ACC112 (cell line): ENCODE data around the gene TAF12.
"Not testable (repeated sequence)": the region's sequence is repeated elsewhere in the genome, so short reads cannot be mapped to it uniquely, and the experiment has no call there.

Experiments used
- H2AFZ ChIP-seq: fragments of 200-600 bp; sonication (generic); one replicate; pipeline ENCODE4 v1.6.0; 2017; ENCODE audit warnings: antibody characterized with exemption, low read length; ENCODE audit not compliant: unreplicated experiment
- H3K27ac ChIP-seq: fragments of 200-600 bp; sonication (generic); 2 replicates; pipeline ENCODE4 v1.5.1; 2014; ENCODE audit warnings: low read depth, mild to moderate bottlenecking, antibody characterized with exemption, low read length, moderate library complexity
- H3K27me3 ChIP-seq: fragments of 200-600 bp; sonication (generic); 2 replicates; pipeline ENCODE4 v1.6.1; 2014; ENCODE audit warnings: mild to moderate bottlenecking, antibody characterized with exemption, low read length, moderate library complexity, mixed read lengths; ENCODE audit not compliant: insufficient read depth
- H3K36me3 ChIP-seq: fragments of 200-600 bp; sonication (generic); 2 replicates; pipeline ENCODE4 v1.6.1; 2016; ENCODE audit warnings: mild to moderate bottlenecking, antibody characterized with exemption, low read length, moderate library complexity, mixed read lengths; ENCODE audit not compliant: insufficient read depth
- H3K4me1 ChIP-seq: fragments of 200-600 bp; sonication (generic); one replicate; pipeline ENCODE4 v1.6.1; 2016; ENCODE audit warnings: low read length, mixed read lengths; ENCODE audit not compliant: insufficient read depth, unreplicated experiment, control insufficient read depth
- H3K4me3 ChIP-seq: fragments of 200-600 bp; sonication (generic); 2 replicates; pipeline ENCODE4 v1.5.1; 2014; ENCODE audit warnings: mild to moderate bottlenecking, low read depth, low read length
- H3K79me2 ChIP-seq: fragments of 200-600 bp; sonication (generic); one replicate; pipeline ENCODE4 v1.6.0; 2016; ENCODE audit warnings: low read length; ENCODE audit not compliant: control insufficient read depth, unreplicated experiment, insufficient read depth

The TAF12 gene, protein sequence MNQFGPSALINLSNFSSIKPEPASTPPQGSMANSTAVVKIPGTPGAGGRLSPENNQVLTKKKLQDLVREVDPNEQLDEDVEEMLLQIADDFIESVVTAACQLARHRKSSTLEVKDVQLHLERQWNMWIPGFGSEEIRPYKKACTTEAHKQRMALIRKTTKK

DNA sequence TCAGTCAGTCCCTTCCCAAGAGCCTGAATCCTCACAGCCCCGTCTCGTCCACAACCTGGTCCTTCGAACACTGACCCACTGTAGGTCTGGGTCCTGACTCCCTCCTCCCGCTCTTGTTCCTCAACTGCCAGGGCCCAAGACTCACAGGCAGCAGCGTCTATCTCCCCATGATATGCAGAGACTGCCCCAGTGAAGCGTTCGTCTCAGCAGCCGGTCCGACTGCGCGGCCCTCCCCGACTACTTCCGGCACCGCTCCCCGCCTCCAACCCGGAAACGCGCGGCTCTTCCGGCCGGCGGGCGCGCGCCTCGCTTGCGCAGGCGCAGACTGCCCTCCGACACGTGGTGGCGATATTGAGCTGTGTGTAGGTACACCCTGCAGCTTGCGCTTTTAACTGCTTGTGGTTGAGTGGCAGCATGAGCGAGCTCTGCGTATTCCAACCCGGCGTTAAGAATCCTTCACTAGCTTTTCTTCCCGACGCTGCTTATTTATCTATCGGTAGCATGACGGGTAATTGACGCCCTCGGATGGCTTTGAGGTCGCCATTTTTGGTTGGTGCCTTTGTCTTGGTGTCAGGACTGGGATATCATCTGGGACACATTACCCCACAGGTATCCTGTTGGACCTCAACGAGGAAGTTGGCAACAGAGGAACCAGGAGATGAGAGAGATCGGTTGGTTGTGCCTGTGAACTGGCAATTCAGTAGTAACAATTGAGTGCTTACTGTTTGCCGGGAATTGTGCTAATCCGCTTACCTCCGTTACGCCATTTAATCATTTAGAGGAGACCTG lies at the start of gene TAF12:
TAF12 (minus strand) TSS at position 221 of the 789 bp plus-strand sequence. CDS start 20,986 bp downstream, outside the sequence.
- Histone ChIP-seq H2AFZ (peak within 1 kb of the TSS; percentile 95), H3K79me2 (peaks cover 40% of the 10 kb centered on the region), H3K4me3 (peak within 1 kb of the TSS; percentile 87), H3K4me1 (peaks cover 4% of the 10 kb centered on the region), H3K36me3 (no peaks in the 10 kb centered on the region), H3K27me3 (no peaks in the 10 kb centered on the region), H3K27ac (peak within 1 kb of the TSS; percentile 81)

DNA sequence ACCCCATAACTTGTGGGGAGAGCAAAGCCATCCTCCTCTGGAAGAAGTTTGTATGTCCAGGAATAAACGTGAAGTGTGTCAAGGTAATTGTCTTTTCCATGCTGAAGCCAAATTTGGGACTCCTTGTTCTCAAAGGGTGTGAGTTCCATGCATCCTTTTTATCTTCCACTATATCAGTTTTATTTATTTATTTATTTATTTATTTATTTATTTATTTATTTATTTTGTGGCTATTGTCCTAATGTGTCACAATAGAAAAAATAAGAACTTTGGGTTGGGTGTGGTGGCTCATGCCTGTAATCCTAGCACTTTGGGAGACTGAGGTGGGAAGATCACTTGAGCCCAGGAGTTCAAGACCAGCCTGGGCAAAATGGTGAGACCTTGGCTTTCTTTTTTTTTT lies 48.8 kb upstream of the TAF12 start:
- not testable (repeated sequence) for H3K27me3 ChIP-seq, H3K79me2 ChIP-seq, H2AFZ ChIP-seq, H3K4me3 ChIP-seq, H3K4me1 ChIP-seq, H3K36me3 ChIP-seq, H3K27ac ChIP-seq

DNA sequence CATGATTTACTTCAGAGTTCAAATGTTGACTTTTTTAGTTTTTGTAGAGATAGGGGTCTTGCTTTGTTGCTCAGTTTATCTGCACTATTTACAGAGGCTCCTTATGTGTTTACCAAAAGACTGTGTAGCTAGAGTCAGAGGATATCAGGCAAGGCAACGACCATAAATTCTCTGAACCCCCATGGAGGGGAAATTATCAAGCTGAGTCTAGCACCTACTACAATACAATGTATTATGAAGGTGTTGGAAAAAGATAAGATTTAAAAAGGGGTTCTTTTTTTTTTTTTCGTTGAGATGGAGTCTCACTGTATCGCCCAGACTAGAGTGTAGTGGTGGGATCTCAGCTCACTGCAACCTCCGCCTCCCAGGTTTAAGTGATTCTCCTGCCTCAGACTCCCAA lies 42.1 kb upstream of the TAF12 start:
- H3K27me3 ChIP-seq, result no peaks in the 10 kb centered on the region
- H3K36me3 ChIP-seq, result 0 out of 2 replicates have a peak, but pooled peaks cover 4% of the 10 kb centered on the region
- H3K4me3 ChIP-seq, result no peak overlapping the region
- H3K27ac ChIP-seq, result no peak overlapping the region
- H2AFZ ChIP-seq, result no peak overlapping the region
- no peaks in the 10 kb centered on the region for H3K4me1 ChIP-seq
- no peaks in the 10 kb centered on the region for H3K79me2 ChIP-seq

DNA sequence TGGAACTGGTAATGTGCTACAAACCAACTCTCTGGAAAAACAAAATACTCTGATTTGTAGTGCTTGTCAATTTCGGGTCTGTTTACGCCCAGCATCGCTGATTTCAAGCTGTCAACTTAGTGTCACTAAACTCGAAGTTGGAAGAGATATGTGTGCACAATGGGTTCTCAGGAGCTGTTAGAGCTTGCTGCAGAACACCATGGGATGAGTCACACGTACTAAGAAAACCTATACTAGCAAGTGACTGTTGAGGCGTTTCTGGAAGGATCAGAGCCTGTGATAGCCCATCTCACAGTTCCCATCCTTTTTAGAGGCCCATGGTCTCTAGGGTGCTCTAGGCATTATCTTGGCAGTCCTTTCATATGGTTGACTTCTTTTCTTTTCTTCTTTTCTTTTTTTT lies 40.0 kb upstream of the TAF12 start:
- Histone ChIP-seq H3K27me3 (no peaks in the 10 kb centered on the region), H3K4me3 (no peak overlapping the region), H3K27ac (no peak overlapping the region), H3K36me3 (0 out of 2 replicates have a peak, but pooled peaks cover 4% of the 10 kb centered on the region), H3K79me2 (no peaks in the 10 kb centered on the region), H3K4me1 (no peaks in the 10 kb centered on the region), H2AFZ (no peak overlapping the region)

DNA sequence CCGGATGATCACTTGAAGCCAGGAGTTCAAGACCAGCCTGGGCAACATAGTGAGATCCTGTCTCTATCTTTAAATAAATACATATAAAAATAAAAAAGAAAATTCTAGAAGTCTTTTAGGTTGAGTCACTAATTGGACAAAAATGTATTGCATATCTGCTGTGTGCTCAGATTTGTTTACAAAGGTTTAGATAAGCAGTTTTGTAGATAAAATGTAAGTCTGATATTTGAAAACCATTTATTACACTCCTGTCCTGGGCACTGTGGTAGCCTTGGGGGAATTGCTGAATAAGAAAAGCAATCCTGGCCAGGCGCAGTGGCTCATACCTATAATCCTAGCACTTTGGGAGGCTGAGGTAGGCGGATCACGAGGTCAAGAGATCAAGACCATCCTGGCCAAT lies 37.3 kb upstream of the TAF12 start:
- Histone ChIP-seq H3K4me3 (no peak overlapping the region), H3K36me3 (0 out of 2 replicates have a peak, but pooled peaks cover 4% of the 10 kb centered on the region), H3K27me3 (no peaks in the 10 kb centered on the region), H3K4me1 (no peaks in the 10 kb centered on the region), H2AFZ (no peak overlapping the region), H3K27ac (no peak overlapping the region), H3K79me2 (no peaks in the 10 kb centered on the region)

DNA sequence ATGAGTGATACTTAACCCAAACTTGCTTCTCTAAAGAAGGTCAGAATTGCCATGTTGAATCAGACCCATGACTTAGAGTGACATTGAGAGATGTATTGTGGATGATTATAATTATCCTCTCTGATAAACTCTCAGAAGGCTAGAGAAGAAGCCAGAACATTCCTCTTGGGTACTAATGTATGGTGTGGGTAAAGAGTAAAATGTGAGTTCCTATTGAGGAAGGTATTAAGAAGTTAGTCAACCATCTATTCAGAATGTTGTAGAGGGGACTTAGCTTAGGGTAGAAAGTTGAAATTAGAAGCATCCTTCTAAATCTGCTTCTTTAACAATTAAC lies 33.0 kb upstream of the TAF12 start:
- Histone ChIP-seq H3K27ac (no peak overlapping the region), H3K79me2 (peaks cover 5% of the 10 kb centered on the region), H3K27me3 (no peaks in the 10 kb centered on the region), H2AFZ (no peak overlapping the region), H3K36me3 (no peaks in the 10 kb centered on the region), H3K4me1 (no peaks in the 10 kb centered on the region), H3K4me3 (no peak overlapping the region)

DNA sequence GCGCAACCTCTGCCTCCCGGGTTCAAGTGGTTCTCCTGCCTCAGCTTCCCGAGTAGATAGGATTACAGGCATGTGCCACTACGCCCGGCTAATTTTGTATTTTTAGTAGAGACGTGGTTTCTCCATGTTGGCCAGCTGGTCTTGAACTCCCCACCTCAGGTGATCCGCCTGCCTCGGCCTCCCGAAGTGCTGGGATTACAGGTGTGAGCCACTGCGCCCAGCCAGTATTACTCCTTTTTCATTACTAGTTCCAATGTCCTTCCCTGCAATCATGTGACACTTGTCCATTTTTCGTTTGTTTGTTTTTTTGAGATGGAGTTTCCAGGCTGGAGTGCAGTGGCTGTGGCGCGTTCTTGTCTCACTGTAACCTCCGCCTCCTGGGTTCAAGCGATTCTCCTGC lies 30.1 kb upstream of the TAF12 start:
- peaks cover 14% of the 10 kb centered on the region for H3K79me2 ChIP-seq
- H3K27ac ChIP-seq, H3K36me3 ChIP-seq, H2AFZ ChIP-seq, H3K27me3 ChIP-seq, H3K4me3 ChIP-seq, H3K4me1 ChIP-seq: not testable (repeated sequence)

DNA sequence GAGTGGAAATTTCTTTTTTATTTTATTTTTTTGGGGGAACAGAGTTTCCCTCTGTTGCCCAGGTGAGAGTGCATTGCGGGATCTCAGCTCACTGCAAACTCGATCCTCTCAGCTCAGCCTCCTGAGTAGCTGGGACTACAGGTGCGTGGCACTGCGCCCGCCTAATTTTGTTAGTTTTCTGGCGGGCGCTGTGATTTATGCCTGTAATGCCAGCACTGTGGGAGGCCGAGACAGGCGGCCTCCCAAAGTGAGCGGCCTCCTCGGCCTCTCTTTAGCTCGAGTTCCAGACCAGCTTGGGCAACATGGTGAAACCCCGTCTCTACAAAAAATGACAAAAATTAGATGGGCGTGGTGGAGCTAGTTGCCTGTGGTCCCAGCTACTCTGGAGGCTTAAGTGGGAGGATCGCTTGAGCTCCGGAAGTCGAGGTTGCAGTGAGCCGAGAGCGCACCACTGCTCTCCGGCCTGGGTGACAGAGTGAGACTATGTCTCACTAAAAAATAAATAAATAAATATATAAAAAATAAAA lies 28.4 kb upstream of the TAF12 start:
- Histone ChIP-seq H3K36me3 (no peaks in the 10 kb centered on the region), H3K27ac (no peak overlapping the region), H3K4me1 (peaks cover 5% of the 10 kb centered on the region), H3K79me2 (peaks cover 14% of the 10 kb centered on the region), H3K27me3 (no peaks in the 10 kb centered on the region), H3K4me3 (no peak overlapping the region), H2AFZ (no peak overlapping the region)

DNA sequence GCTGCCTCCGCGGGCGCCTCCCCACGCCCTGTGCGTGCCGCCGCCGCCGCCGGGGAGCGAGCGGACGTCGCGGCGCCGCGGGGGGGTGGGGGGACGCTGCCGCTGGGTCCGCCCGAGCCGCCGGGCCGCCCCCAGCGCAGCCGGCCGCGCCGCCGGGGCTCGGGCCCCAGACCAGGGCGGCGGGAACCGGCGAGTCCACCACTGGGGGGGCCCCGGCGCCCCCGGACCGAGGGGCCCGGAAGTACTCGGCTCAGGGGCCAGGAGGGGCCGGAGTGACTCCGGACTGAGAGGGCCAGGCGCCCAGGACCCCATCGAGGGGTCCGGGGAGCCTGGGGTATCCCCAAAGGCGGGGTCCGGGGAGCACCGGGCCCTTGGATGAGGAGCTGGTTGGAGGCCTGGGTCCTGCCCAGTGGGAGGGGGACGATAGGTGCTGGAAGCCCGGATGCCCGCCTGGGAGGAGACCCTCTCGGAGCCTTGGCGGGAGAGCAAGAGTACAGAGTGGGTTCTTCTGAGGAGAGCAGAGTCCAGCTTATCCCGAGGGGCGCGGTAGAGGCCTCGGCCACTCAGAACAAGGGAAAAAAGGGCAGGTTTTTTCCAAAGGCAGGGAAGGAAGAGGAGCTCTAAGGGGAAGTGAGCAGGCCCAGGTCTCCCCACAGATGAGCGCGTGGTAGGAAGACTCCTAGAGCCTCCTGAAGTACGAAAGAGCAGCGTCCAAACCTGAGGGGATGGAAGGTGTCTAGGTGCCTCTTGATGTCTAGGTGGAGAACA lies 26.3 kb upstream of the TAF12 start:
- H3K4me1 ChIP-seq, result peaks cover 5% of the 10 kb centered on the region
- H3K36me3 ChIP-seq, result no peaks in the 10 kb centered on the region
- H3K79me2 ChIP-seq, result peaks cover 14% of the 10 kb centered on the region
- peak overlapping the region; percentile 86 for H3K4me3 ChIP-seq
- peak overlapping the region; percentile 27 for H2AFZ ChIP-seq
- peak overlapping the region; percentile 90 for H3K27ac ChIP-seq
- H3K27me3 ChIP-seq, result no peaks in the 10 kb centered on the region

DNA sequence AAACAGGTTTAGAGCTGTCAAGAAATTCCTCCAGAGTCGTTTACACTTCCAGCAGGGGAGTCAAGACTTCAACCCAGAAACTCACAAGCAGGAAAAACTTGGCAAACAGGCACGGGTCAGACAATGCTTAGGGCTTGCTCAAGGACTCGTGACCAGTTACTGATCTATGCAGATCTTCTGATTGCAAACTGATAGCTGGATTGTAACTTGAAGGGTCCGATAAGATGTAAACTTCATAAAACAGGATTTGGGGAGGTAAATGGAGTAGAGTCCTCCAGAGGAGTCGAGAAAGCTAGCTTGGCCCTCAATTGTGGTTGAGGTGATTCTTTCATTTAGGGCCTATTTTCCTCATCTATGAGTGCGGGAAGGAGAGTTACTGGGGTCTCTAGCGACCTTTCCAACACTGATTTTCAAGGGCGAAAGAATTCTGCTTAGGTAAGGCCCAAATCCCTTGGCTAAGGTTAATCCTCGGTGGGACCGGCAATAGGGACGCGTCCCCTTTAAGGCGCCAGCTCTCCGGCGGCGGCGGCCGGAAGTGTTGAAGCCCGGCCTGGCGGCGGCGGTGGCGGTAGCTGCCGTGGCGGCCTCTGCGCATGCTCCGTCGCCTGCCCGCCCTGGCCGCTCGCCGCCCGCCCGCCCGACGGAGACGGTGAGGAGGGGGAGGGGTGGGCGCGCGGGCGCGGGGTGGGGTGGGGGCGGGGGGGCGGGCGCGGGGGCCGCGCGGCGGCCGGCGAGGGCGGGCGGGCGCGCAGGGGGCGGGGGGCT lies 25.5 kb upstream of the TAF12 start, which contains the start of gene GMEB1:
GMEB1 (plus strand) TSS at position 594 of the 765 bp plus-strand sequence. CDS start 14,829 bp downstream, outside the sequence.
- H3K4me3 ChIP-seq, result peak within 1 kb of the TSS; percentile 86
- peaks cover 5% of the 10 kb centered on the region for H3K4me1 ChIP-seq
- peak within 1 kb of the TSS; percentile 96 for H2AFZ ChIP-seq
- H3K36me3 ChIP-seq, result no peaks in the 10 kb centered on the region
- H3K79me2 ChIP-seq, result peaks cover 11% of the 10 kb centered on the region
- peak within 1 kb of the TSS; percentile 90 for H3K27ac ChIP-seq
- no peaks in the 10 kb centered on the region for H3K27me3 ChIP-seq
